HG03196 (cell line): ENCODE data around the gene ZNF724.
"Not testable (repeated sequence)": the region's sequence is repeated elsewhere in the genome, so short reads cannot be mapped to it uniquely, and the experiment has no call there.

Source experiments
- ATAC-seq: cut with Tn5 transposase; IDR thresholded peaks from one replicate; pipeline ENCODE4 v1.9.1; 2021; ENCODE audit not compliant: unreplicated experiment

Gene ZNF724

DNA sequence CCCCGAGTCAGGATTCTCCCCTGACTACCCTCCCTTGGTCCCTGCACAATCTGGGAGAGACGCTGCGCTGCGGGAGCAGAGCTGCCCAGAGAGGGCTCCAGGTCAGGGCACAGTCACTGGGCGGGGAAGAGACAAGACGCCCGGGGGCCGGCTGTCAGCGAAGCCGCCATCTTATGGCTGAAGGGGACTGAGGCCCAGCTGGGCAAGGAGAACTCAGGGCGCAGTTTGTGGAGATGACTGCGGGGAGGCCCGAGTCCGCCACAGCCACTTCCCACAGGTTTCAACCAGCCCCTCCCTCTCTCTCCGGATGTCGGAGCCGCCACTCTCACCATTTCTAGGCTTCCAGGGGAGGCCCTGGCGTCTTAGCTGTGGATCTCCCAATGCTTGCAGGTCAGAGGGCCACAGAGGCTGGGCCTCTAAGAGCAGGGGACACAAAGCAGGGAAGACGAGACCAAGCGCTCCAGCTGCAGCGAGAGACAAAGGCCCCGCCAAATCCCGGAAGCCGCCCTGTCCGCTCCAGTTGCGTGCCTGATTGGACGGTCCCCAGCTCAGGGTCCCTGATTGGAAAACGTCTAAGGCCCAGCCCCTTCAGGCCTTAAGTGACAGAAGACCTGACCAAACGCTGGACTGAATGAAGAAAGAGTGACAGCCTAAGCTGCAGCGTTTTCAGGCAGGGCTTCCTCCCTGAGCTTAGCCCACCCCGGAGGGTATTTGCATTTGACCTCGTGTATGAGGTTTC is at the start of gene ZNF724:
Gene ZNF724 (minus strand): TSS at position 484 of the 739 bp plus-strand sequence. CDS start 152 bp downstream, at position 332.
- peak; percentile 96 for ATAC-seq

GRCh38 chr19:23294141-23294540 is 43.9 kb upstream of the ZNF724 start:
- no peak for ATAC-seq

DNA sequence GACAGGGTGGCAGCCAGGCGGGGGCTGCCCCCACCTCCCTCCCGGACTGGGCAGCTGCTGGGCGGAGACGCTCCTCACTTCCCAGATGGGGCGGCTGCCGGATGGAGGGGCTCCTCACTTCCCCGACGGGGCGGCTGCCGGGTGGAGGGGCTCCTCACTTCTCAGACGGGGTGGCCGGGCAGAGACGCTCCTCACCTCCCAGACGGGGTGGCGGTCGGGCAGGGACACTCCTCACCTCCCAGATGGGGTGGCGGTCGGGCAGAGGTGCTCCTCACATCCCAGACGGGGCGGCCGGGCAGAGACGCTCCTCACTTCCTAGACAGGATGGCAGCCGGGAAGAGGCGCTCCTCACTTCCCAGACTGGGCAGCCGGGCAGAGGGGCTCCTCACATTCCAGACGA is 39.8 kb upstream of the ZNF724 start:
- not testable (repeated sequence) for ATAC-seq

DNA sequence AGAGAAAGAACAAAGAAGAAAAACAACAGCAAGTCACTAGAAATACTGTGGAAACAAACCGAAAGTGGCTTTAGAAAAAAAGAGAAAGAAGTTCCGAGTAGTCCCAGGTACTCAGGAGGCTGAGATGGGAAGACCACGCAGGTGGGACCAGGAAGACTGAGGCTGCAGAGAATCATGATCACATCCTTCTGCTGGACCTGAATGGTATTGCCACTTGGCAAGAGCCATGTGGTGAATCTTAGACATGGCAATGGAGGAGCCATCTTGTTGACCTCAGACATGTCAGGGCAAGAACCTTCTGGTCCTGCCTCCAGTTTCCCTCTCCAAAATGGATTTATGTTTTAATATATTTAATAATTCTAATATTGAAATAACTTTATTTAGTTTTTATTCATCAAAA is 37.4 kb upstream of the ZNF724 start:
- ATAC-seq, result no peak

- no peak for ATAC-seq
These were observed 36.3 kb upstream of the ZNF724 start for GRCh38 chr19:23286477-23286876.

DNA sequence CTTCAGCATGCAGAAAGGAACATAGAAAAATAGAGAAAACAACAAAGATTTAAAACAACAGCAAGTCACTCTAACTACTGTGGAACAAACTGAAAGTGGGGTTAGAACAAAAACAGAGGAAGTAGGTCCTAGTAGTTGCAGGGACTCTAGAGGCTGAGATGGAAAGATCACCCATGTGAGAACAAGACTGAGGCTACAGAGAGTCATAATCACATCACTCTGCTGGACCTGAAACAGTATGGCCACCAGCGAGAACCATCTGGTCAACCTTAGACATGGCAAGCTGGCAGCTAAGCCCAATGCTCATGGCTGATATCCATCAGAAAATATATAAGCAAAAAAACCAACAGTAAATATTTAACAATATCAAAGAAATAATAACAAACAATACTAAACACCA is 35.8 kb upstream of the ZNF724 start:
- ATAC-seq, result no peak

DNA sequence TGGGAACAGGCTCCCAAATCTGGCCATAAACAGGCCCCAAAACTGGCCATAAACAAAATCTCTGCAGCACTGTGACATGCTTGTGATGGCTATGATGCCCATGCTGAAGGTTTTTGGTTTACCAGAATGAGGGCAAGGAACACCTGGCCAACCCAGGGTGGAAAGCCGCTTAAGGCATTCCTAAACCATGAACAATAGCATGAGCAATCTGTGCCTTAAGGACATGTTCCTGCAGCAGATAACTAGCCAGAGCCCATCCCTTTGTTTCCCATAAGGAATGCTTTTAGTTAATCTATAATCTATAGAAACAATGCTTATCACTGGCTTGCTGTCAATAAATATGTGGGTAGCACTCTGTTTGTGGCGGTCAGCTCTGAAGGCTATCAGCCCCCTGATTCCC is 35.1 kb upstream of the ZNF724 start:
- not testable (repeated sequence) for ATAC-seq

DNA sequence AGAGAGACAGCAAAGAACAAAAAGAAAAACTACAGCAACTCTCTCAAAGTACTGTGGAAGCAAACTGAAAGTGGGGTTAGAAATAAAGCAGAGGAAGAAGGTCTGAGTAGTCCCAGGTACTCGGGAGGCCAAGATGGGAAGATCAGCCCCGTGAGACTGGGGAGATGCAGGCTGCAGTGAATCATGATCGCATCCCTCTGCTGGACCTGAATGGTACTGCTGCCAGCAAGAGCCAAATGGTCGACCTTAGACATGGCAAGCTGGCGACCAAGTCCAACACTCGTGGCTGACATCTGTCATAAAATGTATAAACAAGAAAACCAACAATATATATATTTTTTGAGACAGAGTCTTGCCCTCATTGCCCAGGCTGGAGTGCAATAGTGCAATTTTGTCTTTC is 33.7 kb upstream of the ZNF724 start:
- no peak for ATAC-seq

DNA sequence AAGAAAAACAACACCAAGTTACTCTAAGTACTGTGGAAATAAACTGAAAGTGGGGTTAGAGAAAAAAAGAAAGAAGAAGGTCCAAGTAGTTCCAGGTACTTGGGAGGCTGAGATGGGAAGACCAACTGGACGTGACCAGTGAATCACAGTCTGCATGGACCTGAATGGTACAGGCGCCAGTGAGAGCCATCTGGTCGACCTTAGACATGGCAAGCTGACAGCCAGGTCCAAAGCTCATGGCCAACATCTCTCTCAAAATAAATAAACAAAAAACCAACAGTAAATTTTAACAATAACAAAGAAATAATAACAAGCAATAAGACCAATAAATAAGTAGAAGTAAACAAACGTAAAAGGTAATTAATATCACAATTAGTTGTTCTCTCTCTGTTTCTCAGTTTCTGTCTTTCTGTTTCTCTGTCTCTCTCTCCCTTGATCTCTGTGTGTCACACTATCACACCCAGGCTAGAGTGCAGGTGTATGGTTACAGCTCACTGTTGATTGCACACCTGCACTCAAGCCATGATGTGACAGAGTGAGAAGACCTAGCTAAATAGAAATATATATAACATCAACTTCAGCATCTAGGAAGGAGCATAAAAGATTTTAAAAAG is 31.6 kb upstream of the ZNF724 start:
- ATAC-seq, result no peak

DNA sequence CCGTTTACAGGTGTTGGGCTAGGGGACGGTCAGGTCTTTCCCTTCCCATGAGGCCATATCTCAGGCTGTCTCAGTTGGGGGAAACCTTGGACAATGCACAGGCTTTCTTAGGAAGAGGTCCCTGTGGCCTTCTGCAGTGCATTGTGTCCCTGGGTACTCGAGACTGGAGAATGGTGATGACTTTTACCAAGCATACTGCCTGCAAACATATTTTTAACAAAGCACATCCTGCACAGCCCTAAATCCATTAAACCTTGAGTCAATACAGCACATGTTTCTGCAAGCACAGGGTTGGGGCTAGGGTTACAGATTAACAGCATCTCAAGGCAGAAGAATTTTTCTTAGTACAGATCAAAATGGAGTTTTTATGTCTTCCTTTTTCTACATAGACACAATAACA is 27.9 kb upstream of the ZNF724 start:
- ATAC-seq, result not testable (repeated sequence)

GRCh38 chr19:23273590-23274412 is 23.6 kb upstream of the ZNF724 start:
- ATAC-seq, result peak; percentile 99

GRCh38 chr19:23273022-23273589 is 22.9 kb upstream of the ZNF724 start:
- ATAC-seq, result no peak

GRCh38 chr19:23263870-23264590 is 13.8 kb upstream of the ZNF724 start:
- no peak for ATAC-seq

DNA sequence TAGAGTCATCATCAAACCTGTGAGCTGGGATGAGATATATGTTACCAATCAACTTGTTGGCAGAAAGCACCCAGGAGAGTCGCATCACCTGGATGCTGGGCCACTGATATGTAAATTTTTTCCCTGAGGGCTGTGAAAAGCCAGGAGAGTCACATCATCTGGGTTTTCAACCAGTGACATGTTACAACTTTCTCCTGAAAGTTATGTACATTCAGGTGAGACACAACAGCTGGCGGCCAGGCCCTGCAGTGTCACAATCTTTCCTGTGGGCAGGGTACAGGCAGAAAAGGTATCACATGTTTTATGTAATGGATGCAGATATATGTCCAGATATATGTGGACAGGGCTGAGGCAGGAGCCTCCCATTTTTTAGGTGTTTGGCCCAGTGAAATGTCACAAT is 13.2 kb upstream of the ZNF724 start:
- ATAC-seq, result no peak

DNA sequence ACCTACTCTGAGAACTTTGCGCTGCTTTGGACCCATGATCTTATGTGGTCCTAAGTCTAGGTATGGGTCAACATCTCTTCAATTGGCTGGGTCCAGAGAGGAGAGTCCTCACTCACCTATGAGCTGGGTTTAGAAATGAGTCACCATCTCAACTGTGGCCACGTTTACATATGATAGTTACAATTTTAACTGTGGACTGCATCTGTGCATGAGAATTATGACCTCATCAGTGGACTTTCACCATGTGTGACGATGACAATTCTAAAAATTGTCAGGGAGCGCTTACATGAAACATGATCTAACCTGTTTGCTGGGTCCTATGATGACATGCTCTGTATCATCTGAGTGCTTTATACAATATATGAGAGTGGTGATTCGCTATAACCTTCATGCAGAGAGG is 12.7 kb upstream of the ZNF724 start:
- no peak for ATAC-seq

DNA sequence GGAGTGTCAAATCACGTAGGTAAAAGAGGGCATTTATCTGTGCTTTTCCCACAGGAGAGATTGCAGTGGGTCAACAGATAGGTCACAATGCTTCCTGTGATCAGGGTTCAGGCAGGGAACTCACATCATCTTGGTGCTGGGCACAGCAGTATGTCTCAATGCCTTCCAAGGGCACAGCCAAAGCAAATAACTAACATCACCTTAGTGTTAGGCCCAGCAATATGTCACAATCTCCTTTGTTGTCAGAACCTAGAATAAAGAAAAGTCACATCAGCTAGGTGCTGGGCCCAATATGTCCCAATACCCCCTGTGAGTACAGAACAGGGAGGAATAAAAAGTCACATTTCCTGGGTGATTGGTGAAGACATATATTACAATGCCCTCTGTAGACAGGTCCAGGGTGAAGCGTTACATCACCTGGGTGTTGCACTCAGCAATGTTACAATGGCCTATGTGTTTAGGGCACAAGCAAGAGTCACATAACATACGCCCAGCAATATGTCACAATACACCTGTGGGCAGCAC is 11.4 kb upstream of the ZNF724 start:
- no peak for ATAC-seq

GRCh38 chr19:23260956-23261355 is 10.8 kb upstream of the ZNF724 start:
- no peak for ATAC-seq

GRCh38 chr19:23259961-23260360 is 9.8 kb upstream of the ZNF724 start:
- ATAC-seq, result no peak

DNA sequence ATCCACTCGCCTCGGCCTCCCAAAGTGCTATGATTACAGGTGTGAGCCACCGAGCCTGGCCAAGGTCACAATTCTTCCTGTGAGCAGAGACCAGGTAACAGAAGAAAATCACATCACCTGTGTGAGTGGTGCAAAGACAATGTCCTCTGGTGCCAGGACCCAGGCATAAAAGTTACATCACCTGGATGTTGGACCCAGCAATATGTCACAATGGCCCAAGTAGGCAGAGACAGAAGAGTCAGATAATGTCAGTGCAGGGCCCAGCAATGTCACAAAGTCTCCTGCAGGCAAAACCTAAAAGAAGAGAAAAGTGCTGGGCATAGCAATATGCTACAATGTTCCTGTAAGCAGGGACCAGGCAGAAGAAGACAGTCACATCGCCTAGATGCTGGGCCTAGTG is 5.5 kb upstream of the ZNF724 start:
- no peak for ATAC-seq

DNA sequence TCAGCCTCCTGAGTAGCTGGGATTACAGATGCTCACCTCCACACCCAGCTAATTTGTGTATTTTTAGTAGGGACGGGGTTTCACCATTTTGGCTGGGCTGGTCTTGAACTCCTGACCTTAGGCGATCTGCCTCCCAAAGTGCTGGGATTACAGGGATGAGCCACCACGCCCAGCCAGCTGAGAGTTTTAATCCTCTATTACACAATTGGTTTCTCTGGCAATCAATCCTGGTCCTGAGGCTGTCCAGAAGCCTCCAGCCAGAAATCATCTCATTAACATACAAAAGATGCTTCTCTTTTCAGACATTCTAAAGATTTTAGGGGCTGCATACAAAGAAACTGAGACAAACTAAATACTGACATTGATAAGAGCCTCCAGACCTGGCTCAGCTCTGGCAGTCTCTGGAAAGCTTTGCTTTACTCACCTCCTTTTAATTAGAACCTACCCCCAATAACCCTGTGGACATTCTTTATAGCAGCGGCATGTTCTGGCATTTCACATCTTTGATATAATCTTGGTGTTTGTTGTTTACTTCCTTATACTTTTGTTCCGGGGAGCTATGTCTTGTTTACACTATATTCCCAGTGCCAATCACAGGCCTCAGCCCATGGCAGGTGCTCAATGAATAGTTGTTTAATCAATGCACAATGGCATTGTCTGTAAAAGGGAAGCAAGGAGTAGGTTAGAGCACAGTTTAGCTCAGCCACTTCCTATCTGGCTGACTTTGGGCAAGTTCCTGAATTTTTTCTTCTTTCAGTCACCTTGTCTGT is 4.1 kb upstream of the ZNF724 start:
- ATAC-seq, result no peak
